HG02642 (cell line): ENCODE data around the gene HIPK4.

Source experiments
- ATAC-seq: cut with Tn5 transposase; IDR thresholded peaks from one replicate; pipeline ENCODE4 v1.9.1; 2021; ENCODE audit warnings: mild to moderate bottlenecking; ENCODE audit not compliant: unreplicated experiment, poor library complexity

HIPK4 gene

DNA sequence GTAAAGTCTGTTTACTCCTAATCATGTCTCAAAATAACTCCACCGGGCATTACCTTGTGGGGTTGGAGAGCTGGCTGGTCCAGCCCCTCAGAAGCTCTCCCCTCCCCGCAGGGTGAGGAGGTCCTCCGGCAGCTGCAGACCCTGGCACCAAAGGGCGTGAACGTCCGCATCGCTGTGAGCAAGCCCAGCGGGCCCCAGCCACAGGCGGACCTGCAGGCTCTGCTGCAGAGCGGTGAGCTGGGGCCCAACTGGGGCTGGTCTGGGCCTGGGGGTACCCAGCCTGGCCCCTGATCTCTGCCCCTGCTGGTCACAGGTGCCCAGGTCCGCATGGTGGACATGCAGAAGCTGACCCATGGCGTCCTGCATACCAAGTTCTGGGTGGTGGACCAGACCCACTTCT, 20.2 kb downstream of the HIPK4 start:
- ATAC-seq: no peak

DNA sequence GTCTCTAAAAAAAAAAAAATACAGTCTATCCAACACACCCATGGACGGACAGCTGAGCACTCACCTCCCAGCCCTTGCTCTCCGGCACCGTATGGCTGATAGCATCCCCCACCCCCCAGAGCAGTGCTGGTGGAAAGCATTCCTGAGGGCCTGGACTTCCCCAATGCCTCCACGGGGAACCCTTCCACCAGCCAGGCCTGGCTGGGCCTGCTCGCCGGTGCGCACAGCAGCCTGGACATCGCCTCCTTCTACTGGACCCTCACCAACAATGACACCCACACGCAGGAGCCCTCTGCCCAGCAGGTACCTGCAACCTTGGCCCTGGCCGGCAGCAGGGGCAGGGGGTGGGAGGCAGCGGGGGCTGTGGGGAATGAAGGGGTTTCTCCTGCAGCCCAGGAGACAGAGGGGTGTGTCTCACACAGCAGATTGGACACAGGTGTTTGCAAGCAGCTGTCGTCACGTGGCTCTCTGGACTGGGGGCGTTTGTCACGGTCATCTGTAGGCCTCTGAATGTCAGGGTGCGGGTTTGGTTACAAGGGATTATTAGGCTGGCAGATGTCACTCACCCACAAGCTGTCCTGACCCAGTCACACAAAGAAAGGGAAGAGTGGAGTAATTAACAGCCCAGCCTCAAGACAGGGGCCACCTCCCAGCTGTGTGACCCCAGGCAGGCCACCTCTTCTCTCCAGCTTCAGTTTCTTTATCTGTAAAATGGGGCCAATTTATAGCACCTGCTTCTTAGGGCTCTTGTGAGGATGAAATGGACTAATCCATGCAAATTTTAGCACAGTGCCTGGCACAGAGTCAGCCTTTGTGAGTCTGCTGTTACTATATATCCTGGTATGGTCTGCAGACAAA, 22.2 kb downstream of the HIPK4 start:
- ATAC-seq: no peak

DNA sequence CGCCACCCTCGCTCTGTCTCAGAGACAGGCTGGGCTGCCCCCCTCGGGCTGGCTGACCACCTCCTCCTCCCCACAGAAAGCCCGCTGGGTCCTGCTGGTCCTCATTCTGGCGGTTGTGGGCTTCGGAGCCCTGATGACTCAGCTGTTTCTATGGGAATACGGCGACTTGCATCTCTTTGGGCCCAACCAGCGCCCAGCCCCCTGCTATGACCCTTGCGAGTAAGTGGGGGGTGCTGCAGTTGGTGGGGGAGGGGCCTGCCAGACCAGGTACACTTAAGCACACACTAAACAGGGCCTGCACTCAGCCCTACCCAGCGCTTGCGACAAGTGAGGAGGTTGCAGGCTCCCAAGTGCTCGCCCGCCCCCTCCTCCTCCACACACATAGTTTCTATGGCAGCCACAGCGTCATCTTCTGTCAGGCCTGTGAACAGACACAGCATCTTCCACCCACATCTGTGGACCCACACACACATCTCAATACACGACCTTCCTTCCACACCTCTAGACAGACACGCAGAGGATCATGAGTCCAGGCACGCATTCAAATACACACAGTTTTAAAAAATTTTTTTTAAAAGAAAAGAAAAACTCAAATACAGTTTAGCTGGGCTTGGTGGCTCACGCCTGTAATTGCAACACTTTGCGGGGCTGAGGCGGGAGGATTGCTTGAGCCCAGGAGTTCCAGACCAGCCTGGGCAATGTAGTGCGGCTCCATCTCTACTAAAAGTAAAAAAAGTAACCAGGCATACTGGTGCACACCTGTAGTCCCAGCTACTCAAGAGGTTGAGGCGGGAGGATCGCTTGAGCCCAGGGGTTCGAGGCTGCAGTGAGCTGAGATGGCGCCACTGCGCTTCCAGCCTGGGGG, 23.1 kb downstream of the HIPK4 start:
- no peak for ATAC-seq

DNA sequence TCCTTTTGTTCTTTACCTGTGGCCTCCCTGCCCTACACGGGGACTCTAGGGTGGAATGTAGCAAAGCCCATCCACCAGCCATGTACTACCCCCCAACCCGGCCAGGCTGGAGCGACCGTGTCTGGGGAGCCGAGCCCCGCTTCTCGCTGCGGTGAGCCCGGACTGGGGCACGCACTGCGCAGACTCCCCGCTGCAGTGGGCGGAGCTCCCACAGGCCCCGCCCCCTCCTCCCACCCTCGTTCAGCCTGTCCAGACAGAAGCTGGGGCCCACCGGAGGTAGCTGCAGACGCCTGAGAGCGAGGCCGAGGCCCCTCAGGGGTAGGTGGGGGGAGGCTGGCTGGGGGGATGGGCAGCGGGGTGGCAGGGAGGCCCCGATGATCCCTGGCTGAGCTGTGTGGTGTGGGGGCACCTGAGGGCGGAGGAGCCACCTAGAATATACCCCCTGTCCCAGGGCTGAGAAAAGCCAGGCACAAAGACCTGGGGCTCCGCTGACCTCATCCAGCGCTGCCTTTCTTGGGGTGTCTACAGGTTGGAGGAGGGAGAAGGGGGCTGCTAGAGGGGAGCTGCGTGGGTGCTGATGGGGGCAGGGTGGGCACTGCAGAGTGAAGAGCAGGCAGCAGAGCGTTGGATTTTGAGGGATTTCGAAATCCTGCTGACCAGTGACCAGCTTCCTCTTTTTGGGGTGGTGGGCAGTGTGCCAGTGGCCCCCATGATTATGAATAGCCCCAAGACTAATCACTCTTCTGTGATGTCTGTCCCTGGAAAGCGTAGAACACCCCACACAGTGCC, 24.2 kb downstream of the HIPK4 start:
- ATAC-seq: no peak

DNA sequence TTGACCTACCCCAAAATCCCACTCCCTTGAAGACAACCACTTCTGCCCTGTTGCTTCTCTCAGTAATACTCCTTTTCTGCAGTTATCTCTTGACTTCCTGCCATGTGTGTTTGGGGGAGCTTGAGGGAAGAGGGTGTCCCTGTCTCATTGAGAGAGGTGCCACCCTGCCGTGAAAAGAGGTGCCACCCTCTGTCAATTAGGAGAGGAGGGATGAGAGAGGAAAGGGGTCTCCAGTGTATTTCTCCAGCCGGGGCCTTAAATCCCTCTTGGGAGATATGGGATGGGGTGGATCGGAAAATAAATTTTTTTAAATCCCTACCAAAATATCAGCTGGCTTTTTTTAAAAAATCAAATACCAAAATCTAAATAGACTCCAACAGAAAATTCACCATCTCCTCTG, 25.0 kb downstream of the HIPK4 start:
- ATAC-seq: no peak

DNA sequence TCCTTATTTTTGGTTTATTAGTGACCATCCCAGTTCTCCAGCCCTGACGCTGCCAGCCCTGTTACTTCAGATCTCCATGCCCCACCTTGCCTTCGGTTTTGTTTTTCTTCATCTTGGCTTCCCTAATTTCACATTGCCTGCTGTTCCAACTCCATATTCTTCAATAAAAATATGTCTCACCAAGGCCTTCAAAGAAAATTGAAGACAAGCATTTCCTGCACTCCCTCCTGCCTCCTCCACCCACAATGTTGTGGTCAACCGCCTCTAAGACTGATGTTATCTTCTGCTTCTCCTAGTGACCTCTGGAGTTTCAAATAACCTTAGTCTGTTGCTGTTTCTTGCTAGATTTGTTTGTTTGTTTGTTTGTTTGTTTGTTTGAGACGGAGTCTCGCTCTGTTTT, 26.9 kb downstream of the HIPK4 start:
- no peak for ATAC-seq

DNA sequence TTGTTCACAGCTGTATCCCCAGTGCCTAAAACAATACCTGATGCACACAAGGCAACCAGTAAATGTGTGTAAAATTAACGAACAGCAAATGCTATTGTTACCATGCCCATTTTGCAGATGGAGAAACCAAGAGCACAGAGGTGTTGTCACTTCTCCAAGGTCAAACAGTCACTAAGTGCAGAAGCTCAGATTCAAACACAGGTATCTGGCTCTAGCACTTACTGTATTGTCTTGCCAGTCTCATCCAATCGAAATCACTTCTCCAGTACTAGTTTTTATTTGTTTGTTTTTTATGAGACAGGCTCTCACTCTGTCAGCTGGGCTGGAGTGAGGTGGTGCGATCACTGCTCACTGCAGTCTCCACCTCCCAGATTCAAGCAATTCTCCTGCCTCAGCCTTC, 27.8 kb downstream of the HIPK4 start:
- no peak for ATAC-seq

DNA sequence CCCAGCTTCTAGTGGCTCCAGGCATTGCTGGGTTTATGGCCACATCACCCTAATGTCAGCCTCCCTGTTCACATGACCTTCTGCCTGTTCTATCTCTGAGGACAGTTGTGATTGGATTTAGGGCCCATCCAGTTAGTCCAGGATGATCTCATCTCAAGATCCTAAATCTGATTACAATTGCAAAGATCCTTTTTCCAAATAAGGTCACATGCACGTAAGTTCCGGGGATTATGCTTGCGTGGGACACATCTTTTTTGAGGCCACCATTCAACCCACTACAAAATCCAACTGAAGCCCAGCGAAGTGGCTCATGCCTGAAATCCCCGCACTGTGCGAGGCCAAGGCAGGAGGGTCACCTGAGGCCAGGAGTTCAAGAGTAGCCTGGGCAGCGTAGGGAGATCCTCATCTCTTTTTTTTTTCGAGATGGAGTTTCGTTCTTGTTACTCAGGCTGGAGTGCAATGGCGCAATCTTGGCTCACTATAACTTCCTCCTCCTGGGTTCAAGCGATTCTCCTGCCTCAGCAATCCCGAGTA, 29.2 kb downstream of the HIPK4 start:
- no peak for ATAC-seq

DNA sequence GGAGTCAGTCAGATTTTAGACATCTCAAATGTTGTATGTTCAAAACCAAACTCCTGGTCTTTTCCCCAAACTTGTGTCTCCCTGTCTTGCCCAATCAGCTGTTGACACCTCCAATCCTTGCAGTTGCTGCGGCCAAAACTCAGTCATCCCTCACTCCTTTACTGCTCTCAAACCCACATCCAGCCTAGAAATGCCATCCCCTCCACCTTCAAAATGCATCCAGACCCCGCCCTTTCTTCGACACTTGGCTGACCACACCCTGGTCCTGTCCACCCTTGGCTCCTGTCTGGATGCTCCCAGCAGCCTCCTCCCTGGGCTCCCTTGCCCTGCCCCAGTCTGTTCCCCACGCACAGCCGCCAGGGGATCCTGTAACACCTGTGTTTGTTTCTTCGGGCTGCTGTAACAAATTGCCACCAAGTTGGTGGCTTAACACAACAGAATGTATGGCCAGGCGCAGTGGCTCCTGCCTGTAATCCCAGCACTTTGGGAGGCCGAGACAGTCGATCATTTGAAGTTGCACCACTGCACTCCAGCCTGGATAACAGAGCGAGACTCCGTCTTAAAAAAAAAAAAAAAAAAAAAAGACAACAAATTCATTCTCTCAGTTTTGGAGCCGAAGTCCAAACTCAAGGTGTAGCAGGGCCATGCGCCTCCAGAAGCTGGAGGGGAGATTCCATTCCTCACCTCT, 29.8 kb downstream of the HIPK4 start:
- no peak for ATAC-seq

DNA sequence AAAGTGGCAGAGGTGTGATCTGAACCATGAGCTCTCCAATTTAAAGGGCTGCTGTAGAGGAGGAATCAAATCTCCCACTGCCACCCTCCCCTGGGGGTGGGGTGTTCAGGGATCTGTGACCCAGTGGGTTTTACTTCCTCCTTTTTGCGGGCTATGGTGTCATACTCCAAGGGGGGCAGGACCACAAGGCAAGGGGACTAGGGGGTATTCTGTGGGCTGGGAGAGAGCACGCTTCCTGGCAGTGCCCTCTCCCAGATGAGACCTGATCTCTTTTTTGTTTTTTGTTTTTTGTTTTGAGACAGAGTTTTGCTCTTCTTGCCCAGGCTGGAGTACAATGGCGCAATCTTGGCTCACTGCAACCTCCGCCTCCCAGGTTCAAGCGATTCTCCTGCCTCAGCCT, 31.2 kb downstream of the HIPK4 start:
- no peak for ATAC-seq

DNA sequence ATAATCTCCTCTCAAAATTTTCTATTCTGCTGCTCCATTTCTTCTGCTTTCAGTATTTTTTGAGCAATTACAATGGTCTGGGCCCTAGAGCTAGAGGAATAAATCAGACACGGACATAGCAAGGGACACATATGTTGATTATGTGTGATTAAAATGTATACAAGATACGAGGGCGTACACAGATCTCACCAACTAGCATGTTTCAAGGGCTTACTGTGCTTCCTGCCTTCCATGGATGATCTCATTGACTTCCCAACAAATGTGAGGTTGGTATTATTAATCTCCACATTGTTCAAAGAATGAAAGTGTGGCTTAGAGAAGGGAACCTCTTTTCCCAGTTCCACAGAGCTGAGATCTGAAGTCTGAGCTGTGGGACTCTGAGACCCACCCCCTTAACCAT, 32.3 kb downstream of the HIPK4 start:
- ATAC-seq: no peak

DNA sequence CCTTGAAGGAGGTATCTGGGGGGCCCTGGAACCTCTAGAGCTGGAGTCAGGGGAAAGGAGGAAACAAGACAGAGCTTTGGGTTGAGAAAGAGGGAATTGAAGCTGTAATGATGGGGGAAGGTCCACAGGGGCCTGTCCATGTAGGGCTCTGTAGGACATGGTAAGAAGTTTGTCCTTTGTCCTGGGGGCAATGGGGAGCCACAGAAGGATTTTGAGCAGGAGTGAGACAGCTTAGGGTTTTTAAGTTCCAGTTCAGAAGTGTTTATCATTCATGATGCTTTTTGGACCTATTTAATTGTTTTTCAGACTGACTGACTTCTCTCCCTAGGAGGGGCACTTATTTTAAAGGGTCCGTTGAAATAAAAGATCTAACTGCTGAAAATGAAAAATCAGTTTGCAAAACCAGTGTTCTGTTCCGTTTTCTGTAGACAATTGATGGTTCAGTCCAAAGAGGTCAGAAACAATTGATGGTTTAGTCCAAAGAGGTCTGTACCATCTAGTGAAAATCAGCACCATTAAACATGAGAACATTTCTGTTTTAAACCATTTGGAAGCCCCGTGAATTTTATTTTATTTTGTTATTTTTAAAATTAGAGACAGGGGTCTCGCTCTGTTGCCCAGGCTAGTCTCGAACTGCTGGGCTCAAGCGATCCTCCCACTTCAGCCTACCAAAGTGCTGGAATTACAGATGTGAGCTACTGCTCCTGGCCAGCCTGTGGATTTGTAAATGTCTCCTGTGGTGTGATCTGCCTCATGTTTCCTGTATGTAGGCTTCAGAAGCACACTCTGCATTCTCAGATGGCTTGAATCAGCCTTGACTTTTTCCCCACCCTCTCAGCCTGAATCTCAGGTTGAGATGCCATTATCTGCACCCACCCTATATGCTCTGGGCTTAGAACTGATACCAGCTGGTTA, 33.0 kb downstream of the HIPK4 start:
- ATAC-seq: no peak

DNA sequence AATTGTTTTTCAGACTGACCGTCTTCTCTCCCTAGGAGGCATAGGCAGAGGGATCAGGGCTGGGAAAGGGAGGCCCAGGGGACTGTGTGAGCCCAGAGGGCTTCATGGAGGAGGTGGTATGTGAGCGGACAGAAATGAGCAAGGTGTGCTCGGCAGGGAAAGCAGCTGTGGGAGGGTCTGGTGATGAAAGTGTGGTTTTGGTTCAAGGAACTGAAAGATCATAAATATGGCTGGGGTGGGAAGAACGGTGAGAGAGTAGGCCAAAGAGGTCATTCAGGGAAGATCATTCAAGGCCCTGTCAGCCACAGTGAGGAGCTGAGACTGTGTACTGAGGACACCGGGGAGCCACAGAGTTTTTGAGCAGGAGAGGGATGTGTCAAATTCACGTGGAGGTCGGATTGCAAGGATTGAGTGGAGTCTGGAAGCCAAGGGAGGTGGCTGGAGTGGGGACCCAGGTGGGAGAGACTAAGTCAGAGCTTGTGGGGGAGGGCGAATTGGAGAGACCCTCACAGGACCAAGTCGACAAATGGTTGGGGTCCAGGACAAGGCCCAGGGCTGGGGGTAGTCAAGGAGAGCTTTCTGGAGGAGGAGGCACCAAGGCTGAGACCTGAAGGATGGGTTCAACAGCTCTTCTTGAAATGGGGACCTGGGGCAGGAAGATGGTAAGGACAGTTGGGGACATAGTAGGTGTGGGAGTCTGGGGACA, 33.9 kb downstream of the HIPK4 start:
- ATAC-seq: no peak

DNA sequence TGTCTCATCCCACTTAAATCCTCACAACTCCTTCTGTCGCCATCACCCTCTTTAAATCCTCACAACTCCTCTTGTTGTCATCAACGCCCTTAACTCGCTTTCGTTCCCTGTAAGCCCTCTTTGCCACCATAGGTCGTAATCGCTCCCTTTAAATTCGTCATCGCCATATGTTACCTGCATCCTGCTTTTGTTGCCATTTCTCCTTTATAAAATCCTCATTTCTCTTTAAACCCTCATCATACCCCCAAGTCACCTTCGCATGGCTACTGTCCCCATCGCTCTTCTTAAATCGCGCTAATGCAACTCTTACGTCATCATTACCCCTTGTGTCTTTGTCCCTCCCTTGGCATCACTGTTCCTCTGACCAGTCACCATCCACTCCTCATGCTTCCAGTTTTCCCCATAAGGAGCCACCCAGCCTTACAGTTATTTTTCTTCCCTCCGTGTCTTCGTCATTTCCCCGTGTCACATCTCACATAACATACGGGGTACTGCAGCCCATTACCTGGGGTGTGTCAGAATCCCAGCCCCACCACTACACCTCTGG, 40.9 kb downstream of the HIPK4 start:
- no peak for ATAC-seq

DNA sequence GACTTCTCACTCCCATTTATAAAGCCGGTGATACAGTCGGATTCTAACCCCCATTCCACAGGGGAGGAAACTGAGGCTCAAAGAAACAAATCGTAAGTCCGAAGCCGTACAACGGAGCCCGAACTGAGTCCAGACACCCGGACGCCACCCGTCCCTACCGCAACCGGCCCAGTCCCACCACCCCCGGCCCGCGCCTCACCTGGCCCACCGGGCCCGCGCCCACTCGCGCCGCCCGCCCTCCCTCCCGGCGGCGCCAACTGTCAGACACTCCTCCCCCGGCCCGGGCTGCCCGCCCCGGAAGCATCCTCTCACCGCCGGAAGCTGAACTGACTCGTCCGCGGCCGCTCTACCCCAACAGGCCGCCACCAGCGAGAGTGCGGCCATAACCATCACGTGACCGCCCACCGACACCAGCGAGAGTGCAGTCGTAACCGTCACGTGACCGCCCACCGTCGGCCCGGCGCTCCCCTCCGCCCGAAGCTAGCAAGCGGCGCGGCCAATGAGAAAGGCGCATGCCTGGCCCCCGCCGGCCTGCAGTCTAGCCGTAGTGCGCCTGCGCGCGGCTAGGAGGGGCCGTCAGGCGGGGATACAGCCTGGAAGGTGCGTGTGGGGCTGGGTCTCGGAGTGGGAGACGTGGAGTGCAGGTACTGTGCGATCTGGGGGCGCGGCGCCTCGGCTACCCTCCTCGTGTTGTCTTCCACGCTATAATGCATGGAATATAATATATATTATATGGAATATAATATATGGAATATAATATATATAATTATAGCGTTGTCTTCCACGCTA, 41.7 kb downstream of the HIPK4 start, which contains the start of the genes C19orf47 and PLD3:
Gene C19orf47, minus strand, starts transcription at position 273 of the 789 bp plus-strand sequence. CDS start 6,540 bp downstream, outside the sequence.
Gene PLD3, plus strand, starts transcription at position 571 of the 789 bp plus-strand sequence. CDS start 17,789 bp downstream, outside the sequence.
- peak; percentile 96 for ATAC-seq

DNA sequence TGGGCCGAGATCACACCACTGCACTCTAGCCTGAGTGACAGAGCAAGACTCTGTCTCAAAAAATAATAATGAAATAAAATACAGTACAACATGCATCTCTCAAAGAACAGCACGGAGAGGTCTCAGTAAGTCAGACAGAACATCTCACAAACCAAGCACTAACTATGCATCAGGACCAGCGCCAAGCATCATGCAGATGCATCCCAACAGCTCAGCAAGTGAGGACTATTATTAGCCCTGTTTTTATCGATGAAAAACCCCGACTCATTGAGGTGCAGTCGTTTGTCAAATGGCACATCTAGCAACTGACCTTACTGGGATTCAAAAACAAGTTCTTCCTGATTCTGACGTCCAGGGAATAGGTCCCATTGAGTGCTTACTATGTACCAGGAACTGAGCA, 45.6 kb downstream of the HIPK4 start:
- no peak for ATAC-seq
